Activated CD4-positive, alpha-beta memory T cell treated with anti-CD3 and anti-CD28 coated beads, Interleukin-2, amount 10 ng/mL, durations not matched to agents 7 days and 5 days (primary cell): Measurements from ENCODE around the gene VCP. TPM values are rescaled to one million over a fixed set of nuclear protein-coding genes. Genes with fewer than 3 reads are reported as not detected.

Source experiments
- CTCF ChIA-PET: fragments of 350-600 bp; sonication (Branson Sonifier 250); formaldehyde crosslinking; loops from one replicate; lab custom pipeline; 2021; ENCODE audit warnings: antibody characterized with exemption, inconsistent platforms; lab: Charles Lee
- POLR2A ChIA-PET: fragments of 350-600 bp; sonication (Branson Sonifier 250); formaldehyde crosslinking; loops from one replicate; lab custom pipeline; 2021; ENCODE audit warnings: antibody characterized with exemption; lab: Charles Lee
- DNase-seq: peaks from one replicate; pipeline ENCODE4 v3.0.0-alpha.2; 2020
- H3K27ac Mint-ChIP-seq: one replicate; pipeline ENCODE4 v1.8.0; 2021; ENCODE audit warnings: mild to moderate bottlenecking, mixed read lengths
- H3K27me3 Mint-ChIP-seq: one replicate; pipeline ENCODE4 v1.8.0; 2021; ENCODE audit warnings: mixed read lengths
- H3K36me3 Mint-ChIP-seq: one replicate; pipeline ENCODE4 v1.8.0; 2021; ENCODE audit warnings: low read depth, mixed read lengths
- H3K4me1 Mint-ChIP-seq: one replicate; pipeline ENCODE4 v1.8.0; 2021; ENCODE audit warnings: mixed read lengths
- H3K4me3 Mint-ChIP-seq: one replicate; pipeline ENCODE4 v1.8.0; 2021; ENCODE audit warnings: mild to moderate bottlenecking, mixed read lengths
- H3K9me3 Mint-ChIP-seq: one replicate; pipeline ENCODE4 v1.8.0; 2021; ENCODE audit warnings: mixed read lengths
- total RNA-seq, 2 experiments: library from RNA; stranded (reverse); gene quantifications; one replicate each; pipeline ENCODE4 v1.2.3, GENCODE V29; 2021

The VCP gene
- total RNA-seq, 2 experiments from 2014 or later: 224 to 236 TPM

GRCh38 chr9:35110327-35110761 is 37.9 kb upstream of the VCP start:
- H3K4me1 Mint-ChIP-seq: peaks cover 49% of the 10 kb centered on the region
- no peak overlapping the region for H3K27ac Mint-ChIP-seq
- H3K27me3 Mint-ChIP-seq: no peaks in the 10 kb centered on the region
- H3K4me3 Mint-ChIP-seq: peak overlapping the region; percentile 73
- POLR2A ChIA-PET: interaction anchor here (1.6 to 2.9 kb wide), 6 partner anchors 8 to 38 kb away, joined by 5 to 23 read pairs (median 10); partner anchors contain the start of genes FANCG, PIGO, STOML2 and VCP
- H3K36me3 Mint-ChIP-seq: peaks cover 25% of the 10 kb centered on the region
- DNase-seq: no peak
- CTCF ChIA-PET: interaction anchor here (1.1 to 1.8 kb wide), 3 partner anchors 14 to 38 kb away, joined by 3 to 8 read pairs (median 4); partner anchors contain the start of genes FANCG, PIGO and VCP
- no peaks in the 10 kb centered on the region for H3K9me3 Mint-ChIP-seq

DNA sequence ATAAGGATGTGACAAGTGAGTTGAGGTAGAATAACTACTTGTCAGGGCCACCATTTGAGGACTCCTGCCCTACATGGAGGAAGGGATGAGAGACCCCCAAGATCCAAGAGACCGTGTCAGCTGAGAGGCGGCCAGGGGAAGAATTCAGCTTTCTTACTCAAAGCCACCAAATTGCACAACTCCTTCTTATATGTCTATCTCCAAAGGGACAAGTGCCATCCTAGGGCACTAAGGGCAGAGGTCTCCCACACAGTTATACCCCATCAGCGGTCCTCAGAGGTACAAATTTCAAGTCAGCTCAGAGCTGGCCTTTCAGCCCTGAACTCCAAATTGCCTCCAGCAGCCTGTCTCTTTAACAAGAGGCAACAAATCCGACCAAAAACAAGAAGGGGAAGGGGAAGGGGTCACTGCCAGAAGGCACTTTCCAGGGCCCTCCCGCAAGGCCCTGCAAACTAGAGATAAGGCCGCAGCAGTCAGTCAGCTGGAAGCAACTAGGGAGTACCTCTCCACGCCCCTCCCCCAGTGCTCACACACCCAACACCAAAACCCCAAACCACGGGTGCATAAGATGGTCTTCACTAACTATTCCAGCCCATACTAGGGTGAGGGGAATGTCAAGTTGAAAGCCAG is 36.6 kb upstream of the VCP start:
- H3K4me1 Mint-ChIP-seq: peaks cover 42% of the 10 kb centered on the region
- no peaks in the 10 kb centered on the region for H3K9me3 Mint-ChIP-seq
- POLR2A ChIA-PET: no interaction called here
- CTCF ChIA-PET: interaction anchor here (0.9 kb wide), 1 partner anchor 12 kb away, joined by 4 read pairs; the partner anchor contains the start of gene PIGO
- no peak for DNase-seq
- H3K27ac Mint-ChIP-seq: no peak overlapping the region
- no peak overlapping the region for H3K4me3 Mint-ChIP-seq
- H3K27me3 Mint-ChIP-seq: no peaks in the 10 kb centered on the region
- H3K36me3 Mint-ChIP-seq: peaks cover 32% of the 10 kb centered on the region

- DNase-seq: no peak
- ChIA-PET POLR2A (no interaction called here), CTCF (interaction anchor here (0.9 kb wide), 1 partner anchor 12 kb away, joined by 4 read pairs; the partner anchor contains the start of gene PIGO)
- peaks cover 40% of the 10 kb centered on the region for H3K4me1 Mint-ChIP-seq
- no peak overlapping the region for H3K4me3 Mint-ChIP-seq
- H3K36me3 Mint-ChIP-seq: peaks cover 26% of the 10 kb centered on the region
- H3K27ac Mint-ChIP-seq: no peak overlapping the region
- no peaks in the 10 kb centered on the region for H3K9me3 Mint-ChIP-seq
- H3K27me3 Mint-ChIP-seq: no peaks in the 10 kb centered on the region
These were observed 36.0 kb upstream of the VCP start for GRCh38 chr9:35108461-35108860.

DNA sequence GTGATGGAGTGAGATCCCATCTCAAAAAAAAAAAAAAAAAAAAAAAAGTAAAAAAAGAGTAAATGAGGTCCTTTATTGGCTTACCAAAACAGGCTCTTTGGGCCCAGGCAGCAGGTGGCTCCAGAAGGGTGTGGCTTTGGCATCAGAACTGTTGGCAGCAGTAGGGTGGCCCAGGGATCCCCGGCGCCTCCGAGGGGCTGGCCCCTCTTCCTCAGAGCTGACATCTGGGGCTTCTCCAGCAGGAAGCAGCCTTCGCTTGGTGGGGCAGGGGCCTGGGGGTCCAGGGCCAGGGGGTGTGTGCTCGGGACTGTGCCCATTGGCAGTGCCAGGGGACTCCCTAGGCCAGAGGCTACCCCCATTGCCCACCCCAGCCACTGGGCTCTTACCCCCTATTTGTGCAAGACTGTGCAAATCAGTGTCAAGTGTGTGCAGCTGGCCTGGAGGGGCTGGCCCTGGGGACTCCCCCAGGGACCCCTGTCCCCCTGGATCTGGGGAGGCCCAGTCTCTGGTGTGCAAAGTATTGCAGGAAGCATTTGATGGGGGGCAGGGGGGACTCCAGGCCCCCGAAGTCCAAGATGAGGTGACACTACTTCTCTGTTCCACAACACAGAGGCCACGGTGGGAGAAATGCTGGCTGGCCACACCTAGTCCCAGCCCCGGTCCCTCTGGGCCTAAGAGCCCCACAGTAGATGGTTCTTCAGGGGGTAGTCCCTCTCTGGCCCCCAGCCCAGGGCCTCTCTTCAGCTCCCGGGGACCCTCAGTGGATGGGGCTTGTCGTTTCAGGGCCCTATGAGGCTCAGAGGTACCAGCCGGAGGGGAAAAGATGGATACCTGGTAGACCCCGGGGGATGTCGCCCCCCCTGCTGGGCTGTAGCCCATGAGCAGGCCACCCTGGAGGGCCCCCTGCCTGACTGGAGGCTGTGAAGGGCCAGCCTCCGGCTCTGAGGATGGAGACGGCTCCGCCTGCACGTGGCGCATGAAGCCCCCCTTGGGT is 35.2 kb upstream of the VCP start:
- CTCF ChIA-PET: interaction anchor here (1.2 to 1.3 kb wide), 2 partner anchors 57 to 151 kb away, joined by 3 to 5 read pairs; no protein-coding TSS in a partner anchor
- no peak for DNase-seq
- Mint-ChIP-seq H3K36me3 (peaks cover 30% of the 10 kb centered on the region), H3K9me3 (no peaks in the 10 kb centered on the region), H3K4me1 (peaks cover 42% of the 10 kb centered on the region), H3K27ac (no peak overlapping the region), H3K27me3 (no peaks in the 10 kb centered on the region), H3K4me3 (no peak overlapping the region)
- POLR2A ChIA-PET: interaction anchor here (1.3 kb wide), 1 partner anchor 28 kb away, joined by 6 read pairs; the partner anchor contains the start of gene FANCG

GRCh38 chr9:35106343-35106730 is 33.9 kb upstream of the VCP start:
- peaks cover 43% of the 10 kb centered on the region for H3K4me1 Mint-ChIP-seq
- H3K27ac Mint-ChIP-seq: no peak overlapping the region
- H3K27me3 Mint-ChIP-seq: no peaks in the 10 kb centered on the region
- peaks cover 33% of the 10 kb centered on the region for H3K36me3 Mint-ChIP-seq
- no peak for DNase-seq
- POLR2A ChIA-PET: interaction anchor here (1.1 to 1.3 kb wide), 2 partner anchors 8 to 27 kb away, joined by 6 read pairs; partner anchors contain the start of gene FANCG
- H3K4me3 Mint-ChIP-seq: no peak overlapping the region
- H3K9me3 Mint-ChIP-seq: no peaks in the 10 kb centered on the region
- CTCF ChIA-PET: interaction anchor here (1.2 to 1.3 kb wide), 2 partner anchors 55 to 153 kb away, joined by 3 to 5 read pairs; no protein-coding TSS in a partner anchor

DNA sequence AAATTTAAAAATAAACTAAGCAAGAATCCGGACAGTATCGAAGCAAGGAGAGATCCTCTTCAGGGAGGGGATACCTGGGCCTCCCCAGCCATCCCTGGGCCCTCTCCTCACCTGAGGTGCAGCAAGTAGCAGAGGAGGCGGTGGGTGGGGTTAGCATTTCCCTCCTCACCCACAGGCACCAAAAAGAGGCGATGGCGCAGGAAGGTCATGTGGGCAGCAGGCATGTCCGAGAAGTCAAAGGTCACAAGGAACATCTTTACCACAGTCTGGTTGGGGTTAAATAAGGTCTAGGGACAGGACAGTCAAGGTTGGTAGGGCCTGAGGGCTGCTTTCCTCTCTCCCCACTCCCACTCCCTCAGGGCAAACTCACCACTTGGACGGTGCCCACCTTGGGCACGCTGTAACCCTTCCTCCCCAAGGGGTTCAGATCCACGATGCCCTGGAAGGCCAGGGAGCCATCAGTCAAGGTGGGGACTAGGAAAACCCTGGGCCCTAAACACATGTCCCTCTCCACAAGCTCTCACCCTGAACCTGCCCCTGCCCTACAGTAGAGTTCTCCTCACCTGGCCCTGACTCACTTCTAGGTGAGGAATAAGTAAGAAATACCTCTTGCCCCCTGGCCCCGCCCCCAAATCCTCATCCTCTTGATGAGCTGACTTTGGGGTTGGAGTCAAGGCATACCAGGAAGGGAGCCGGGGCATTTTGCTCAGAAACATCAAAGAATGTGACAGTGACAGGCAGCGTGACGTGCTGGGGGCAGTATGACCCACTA is 33.3 kb upstream of the VCP start:
- CTCF ChIA-PET: interaction anchor here (1.3 kb wide), 1 partner anchor 153 kb away, joined by 3 read pairs; no protein-coding TSS in a partner anchor
- no peaks in the 10 kb centered on the region for H3K9me3 Mint-ChIP-seq
- POLR2A ChIA-PET: interaction anchor here (1.1 to 4.8 kb wide), 4 partner anchors 8 to 27 kb away, joined by 5 to 61 read pairs (median 6); partner anchors contain the start of genes FANCG and PIGO
- H3K27ac Mint-ChIP-seq: no peak overlapping the region
- no peak overlapping the region for H3K4me3 Mint-ChIP-seq
- H3K36me3 Mint-ChIP-seq: peaks cover 39% of the 10 kb centered on the region
- peaks cover 45% of the 10 kb centered on the region for H3K4me1 Mint-ChIP-seq
- H3K27me3 Mint-ChIP-seq: no peaks in the 10 kb centered on the region
- no peak for DNase-seq

DNA sequence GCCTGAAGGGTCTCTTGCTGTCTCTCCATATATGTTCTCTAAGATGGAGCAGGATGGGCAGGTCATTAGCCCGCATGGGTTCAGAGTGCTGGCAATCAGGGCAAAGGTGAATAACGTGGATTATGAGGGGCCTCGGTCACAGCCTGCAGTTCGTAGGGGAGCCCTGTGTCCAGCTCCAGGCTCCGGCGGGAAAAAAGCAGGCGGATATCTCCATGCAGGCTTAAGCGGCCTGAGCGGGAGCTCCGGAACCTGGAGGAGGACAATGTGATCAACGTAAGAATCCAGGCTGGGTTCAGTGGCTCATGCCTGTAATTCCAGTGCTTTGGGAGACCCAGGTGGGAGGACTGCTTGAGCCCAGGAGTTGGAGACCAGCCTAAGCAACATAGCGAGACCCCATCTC is 32.7 kb upstream of the VCP start:
- no peak overlapping the region for H3K4me3 Mint-ChIP-seq
- POLR2A ChIA-PET: interaction anchor here (1.2 to 4.8 kb wide), 4 partner anchors 9 to 27 kb away, joined by 3 to 61 read pairs (median 28); partner anchors contain the start of genes ATOSB, FANCG and PIGO
- no peak for DNase-seq
- H3K36me3 Mint-ChIP-seq: peaks cover 45% of the 10 kb centered on the region
- H3K4me1 Mint-ChIP-seq: peaks cover 44% of the 10 kb centered on the region
- H3K27me3 Mint-ChIP-seq: no peaks in the 10 kb centered on the region
- H3K9me3 Mint-ChIP-seq: no peaks in the 10 kb centered on the region
- CTCF ChIA-PET: interaction anchor here (1.0 kb wide), 1 partner anchor 8 kb away, joined by 3 read pairs; no protein-coding TSS in a partner anchor
- no peak overlapping the region for H3K27ac Mint-ChIP-seq

DNA sequence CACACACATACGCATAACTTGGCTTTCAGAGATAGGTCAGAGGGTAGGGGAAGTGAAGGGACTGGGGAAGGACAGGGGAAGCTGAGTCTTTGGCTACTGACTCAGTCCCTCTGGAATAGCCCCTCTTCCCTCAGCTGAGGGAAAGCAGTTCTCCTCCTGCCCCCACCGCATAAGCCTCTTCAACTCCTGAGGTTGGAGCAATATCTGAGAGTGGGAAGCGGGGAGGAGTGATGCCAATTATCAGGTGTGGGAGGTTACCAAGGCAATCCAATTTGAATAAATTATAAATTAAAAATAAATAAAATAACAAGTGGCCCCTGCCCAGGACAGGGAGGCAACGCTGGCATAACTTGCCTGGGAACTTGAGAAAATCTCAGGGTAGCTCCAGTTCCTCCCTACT is 32.2 kb upstream of the VCP start:
- H3K9me3 Mint-ChIP-seq: no peaks in the 10 kb centered on the region
- no peaks in the 10 kb centered on the region for H3K27me3 Mint-ChIP-seq
- no peak overlapping the region for H3K27ac Mint-ChIP-seq
- ChIA-PET CTCF (interaction anchor here (1.0 to 2.5 kb wide), 3 partner anchors 8 to 32 kb away, joined by 3 to 28 read pairs (median 3); partner anchors contain the start of genes ATOSB and VCP), POLR2A (interaction anchor here (1.2 to 4.8 kb wide), 4 partner anchors 8 to 26 kb away, joined by 3 to 61 read pairs (median 28); partner anchors contain the start of genes ATOSB, FANCG and PIGO)
- DNase-seq: no peak
- H3K36me3 Mint-ChIP-seq: peaks cover 51% of the 10 kb centered on the region
- H3K4me1 Mint-ChIP-seq: peaks cover 41% of the 10 kb centered on the region
- H3K4me3 Mint-ChIP-seq: no peak overlapping the region

DNA sequence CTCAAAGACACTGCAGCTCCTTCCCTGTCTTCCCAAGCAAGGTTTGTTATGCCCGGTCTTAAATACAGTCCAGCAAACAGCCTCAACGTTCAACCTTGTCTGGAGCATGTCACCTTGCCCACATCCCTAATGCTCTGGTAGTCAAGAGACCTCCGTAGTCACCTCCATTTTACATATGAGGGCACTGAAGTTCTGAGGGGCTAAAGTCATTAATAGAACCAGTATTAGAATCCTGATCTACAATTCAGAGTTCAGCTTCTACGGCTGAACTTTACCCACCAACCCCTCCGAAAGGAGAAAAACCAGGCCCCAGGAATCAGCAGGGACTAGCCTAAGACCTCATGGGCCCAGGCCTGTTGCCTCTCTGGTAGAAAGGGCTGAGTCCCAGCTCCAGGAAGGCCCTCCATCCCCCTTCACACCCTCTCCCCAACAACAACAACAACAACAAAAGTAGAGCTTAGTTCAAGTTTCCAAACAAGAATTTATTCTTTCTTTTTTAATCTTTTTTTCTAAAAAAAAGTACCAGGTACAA is 31.3 kb upstream of the VCP start:
- Mint-ChIP-seq H3K27me3 (no peaks in the 10 kb centered on the region), H3K4me3 (peak overlapping the region; percentile 80), H3K9me3 (no peaks in the 10 kb centered on the region), H3K36me3 (peaks cover 57% of the 10 kb centered on the region), H3K4me1 (peaks cover 39% of the 10 kb centered on the region), H3K27ac (peak overlapping the region; percentile 88)
- no peak for DNase-seq
- CTCF ChIA-PET: interaction anchor here (1.1 to 3.1 kb wide), 9 partner anchors 9 to 204 kb away, joined by 3 to 28 read pairs (median 4); partner anchors contain the start of genes ATOSB, FANCG and VCP
- POLR2A ChIA-PET: interaction anchor here (0.9 to 4.8 kb wide), 6 partner anchors 8 to 629 kb away, joined by 3 to 61 read pairs (median 30); partner anchors contain the start of genes ARHGEF39, ATOSB, CREB3 and FANCG

DNA sequence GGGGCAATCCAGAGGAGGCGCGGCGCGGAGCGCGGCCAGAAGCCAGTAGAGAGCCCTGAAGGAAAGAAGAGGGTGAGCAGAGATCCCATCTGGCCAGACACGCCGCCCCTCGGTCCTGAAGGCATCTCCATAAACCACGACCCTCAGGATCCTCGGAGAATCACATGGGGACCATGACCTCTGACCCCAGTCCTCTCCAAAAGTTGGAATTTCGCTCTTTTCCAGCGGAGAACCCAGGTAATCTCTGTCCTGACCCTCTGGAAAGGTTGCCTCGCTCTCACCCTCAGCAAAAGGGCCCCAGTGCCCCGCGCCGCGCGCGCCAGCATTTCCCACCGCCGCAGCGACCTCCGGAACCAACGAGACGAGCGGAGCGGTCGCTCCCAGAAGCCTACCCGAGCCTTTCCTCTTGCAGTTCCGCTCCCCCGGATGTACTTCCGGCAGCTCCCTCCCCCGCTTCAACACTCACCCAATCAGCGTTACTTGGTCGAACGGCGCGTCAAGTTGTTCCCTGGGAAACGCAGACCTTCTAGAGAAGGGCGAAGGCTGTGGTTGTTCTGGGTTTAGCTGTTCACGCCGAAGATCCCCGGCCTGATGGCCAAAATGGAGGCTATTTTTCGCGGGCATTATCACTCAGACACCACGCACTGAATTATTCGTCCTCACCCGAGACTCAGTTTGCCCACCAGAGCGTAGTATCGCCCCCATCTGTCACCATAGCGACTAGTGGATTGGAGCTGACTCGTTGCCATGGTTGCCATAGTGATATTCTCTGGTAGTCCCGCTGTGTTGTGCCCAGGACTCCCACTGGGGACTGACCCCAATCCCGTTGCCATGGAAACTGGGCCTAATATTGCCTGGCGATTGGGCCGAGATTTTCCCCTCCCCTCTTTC is 30.6 kb upstream of the VCP start, which contains the start of gene STOML2:
Gene STOML2 (minus strand): TSS at position 363 of the 891 bp plus-strand sequence. CDS start 37 bp downstream, at position 326.
- H3K27me3 Mint-ChIP-seq: no peaks in the 10 kb centered on the region
- H3K9me3 Mint-ChIP-seq: no peaks in the 10 kb centered on the region
- ChIA-PET CTCF (interaction anchor here (1.3 to 3.1 kb wide), 8 partner anchors 9 to 204 kb away, joined by 4 to 28 read pairs (median 6); partner anchors contain the start of genes ATOSB, FANCG and VCP), POLR2A (interaction anchor here (0.9 to 4.8 kb wide), 7 partner anchors 8 to 629 kb away, joined by 3 to 61 read pairs (median 23); partner anchors contain the start of genes ARHGEF39, ATOSB, CREB3 and FANCG)
- H3K4me1 Mint-ChIP-seq: peaks cover 39% of the 10 kb centered on the region
- peak within 1 kb of the TSS; percentile 88 for H3K27ac Mint-ChIP-seq
- peak; percentile 95 for DNase-seq
- H3K4me3 Mint-ChIP-seq: peak within 1 kb of the TSS; percentile 80
- peaks cover 51% of the 10 kb centered on the region for H3K36me3 Mint-ChIP-seq
